ENCODE results near the gene BACH2. TPM values are rescaled to one million over a fixed set of nuclear protein-coding genes. Genes with fewer than 3 reads are reported as not detected.
"Not testable (repeated sequence)": the region's sequence is repeated elsewhere in the genome, so short reads cannot be mapped to it uniquely, and the experiment has no call there.

Gene BACH2
- total and polyA plus RNA-seq, 2 of the 8 experiments (the other 6 are each of a cell fraction or from before 2014, with no cell fraction given), result 1.9 to 5.9 TPM

GRCh38 chr6:89890845-89891528, 405.7 kb downstream of the BACH2 start:
- POLR2A ChIA-PET (ENCODE audit: partially characterized antibody), result not testable (repeated sequence)
- H3K4me2 ChIP-seq (ENCODE audit: insufficient read depth in 1 of 2, low read depth in 2 of 2, low read length in 2 of 2), result peak overlapping the region; percentile 33; a peak in 1 of 4 replicates

More at GRCh38 chr6:89890845-89891528, 405.7 kb downstream of the BACH2 start:
- WGBS, 2 experiments (ENCODE audit: extremely low coverage in 1 of 2, insufficient coverage in 1 of 2, insufficient read length in 1 of 2, insufficient replicate concordance in 2 of 2, low coverage in 1 of 2, low lambda C conversion rate in 2 of 2, missing lambda C conversion rate in 1 of 2), result 21% methylated on average over 8 of the region's 11 CpGs; no CpG with 5 or more reads in 1 of the 2 experiments
- H3K23ac ChIP-seq (ENCODE audit: insufficient read length); H2BK120ac ChIP-seq (replicated peaks; ENCODE audit: low read depth, low read length); H2BK20ac ChIP-seq (ENCODE audit: low read length); H4K5ac ChIP-seq (ENCODE audit: insufficient read length, low read depth, low read length); H2AFZ ChIP-seq (ENCODE audit: low read length); H2BK5ac ChIP-seq (ENCODE audit: low read depth, low read length); H3K9ac ChIP-seq (replicated peaks in 1 of 4; ENCODE audit: extremely low read depth in 1 of 4, low read depth in 3 of 4, low read length in 3 of 4); H3K36me3 ChIP-seq (ENCODE audit: control insufficient read depth in 2 of 4, insufficient read depth in 4 of 4, low read length in 3 of 4); H3K27me3 ChIP-seq (replicated peaks in 1 of 4; ENCODE audit: control insufficient read depth in 3 of 4, extremely low read depth in 1 of 4, insufficient read depth in 3 of 4, low read length in 3 of 4); H2BK12ac ChIP-seq (ENCODE audit: low read depth, low read length); H3K23me2 ChIP-seq (ENCODE audit: low read depth, low read length); CTCF ChIA-PET (ENCODE audit: partially characterized antibody); H3K4me3 ChIP-seq (ENCODE audit: extremely low read depth in 1 of 4, insufficient read depth in 2 of 4, low read depth in 3 of 4, low read length in 4 of 4); H3K27ac ChIP-seq (ENCODE audit: low read depth, low read length); H2AK5ac ChIP-seq (ENCODE audit: low read depth, low read length); H3K4ac ChIP-seq (replicated peaks; ENCODE audit: insufficient read length, low read depth, low read length); H3K14ac ChIP-seq (ENCODE audit: insufficient read length); FAIRE-seq; H3K9me3 ChIP-seq (ENCODE audit: insufficient read depth in 2 of 2, low read depth in 1 of 2, low read length in 1 of 2); H4K20me1 ChIP-seq (replicated peaks in 1 of 2; ENCODE audit: control insufficient read depth in 1 of 2, insufficient read depth in 2 of 2, low read length in 2 of 2); H3K18ac ChIP-seq (ENCODE audit: extremely low read depth, low read length); DNase-seq (ENCODE audit: low read depth in 1 of 2, low spot score in 2 of 2); H4K8ac ChIP-seq (ENCODE audit: extremely low read depth, insufficient read depth, low read length); H3K56ac ChIP-seq (replicated peaks; ENCODE audit: insufficient read length, low read depth, low read length); H2BK15ac ChIP-seq (ENCODE audit: low read length); H3K79me2 ChIP-seq (ENCODE audit: control insufficient read depth in 1 of 2, insufficient read depth in 2 of 2, low read length in 2 of 2); H4K91ac ChIP-seq (replicated peaks; ENCODE audit: insufficient read length, low read length); H3K79me1 ChIP-seq (ENCODE audit: low read depth, low read length); H3K4me1 ChIP-seq (replicated peaks in 1 of 4; ENCODE audit: control insufficient read depth in 3 of 4, insufficient read depth in 4 of 4, low read length in 3 of 4): not testable (repeated sequence)
- peak; percentile 28 for TF ChIP-seq NANOG (IDR thresholded peaks at IDR 0.05; ENCODE audit: insufficient read depth, low read depth, low read length, poor library complexity, severe bottlenecking)
